Activated effector memory CD4-positive, alpha-beta T cell treated with anti-CD3 and anti-CD28 coated beads, Interleukin-2, amount 50 U/mL, for 16 hours (primary cell): ENCODE data around the gene RBP4.

Experiments
- DNase-seq: peaks from one replicate; pipeline ENCODE4 v3.0.0-alpha.2; 2020

Gene RBP4

DNA sequence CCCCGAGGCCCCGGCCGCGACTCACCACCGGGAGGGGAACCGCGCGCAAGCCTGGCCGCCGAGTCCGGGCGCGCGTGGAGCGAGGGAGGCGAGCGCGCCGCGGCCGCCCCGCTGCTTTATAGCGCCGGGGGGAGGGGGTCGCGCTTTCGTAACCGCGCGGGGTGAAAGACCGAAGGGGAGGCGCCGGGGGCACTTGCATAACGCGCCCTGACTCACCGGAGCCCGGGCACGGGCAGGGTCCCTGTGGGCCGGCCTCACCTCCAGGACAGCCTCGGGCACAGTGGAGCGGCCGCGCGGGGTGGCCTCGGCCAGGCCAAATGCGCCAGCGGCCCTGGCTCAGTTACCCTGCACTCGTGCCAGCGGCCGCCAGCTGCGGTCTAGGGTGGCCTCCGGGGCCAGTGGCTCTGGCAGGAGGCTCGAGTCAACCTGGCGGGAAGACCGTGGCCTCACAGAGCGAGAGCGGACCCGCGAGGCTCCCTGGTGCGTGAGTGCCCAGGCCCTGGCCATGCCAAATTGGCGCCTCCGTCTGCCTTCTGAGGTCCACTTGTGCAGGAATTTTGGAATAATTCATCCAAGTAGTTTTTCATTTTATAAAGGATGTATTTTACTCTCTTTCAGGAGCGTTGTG, at the start of gene RBP4:
Gene RBP4 (minus strand): TSS at position 90 of the 628 bp plus-strand sequence. CDS start 207 bp downstream, outside the sequence.
- no peak for DNase-seq

DNA sequence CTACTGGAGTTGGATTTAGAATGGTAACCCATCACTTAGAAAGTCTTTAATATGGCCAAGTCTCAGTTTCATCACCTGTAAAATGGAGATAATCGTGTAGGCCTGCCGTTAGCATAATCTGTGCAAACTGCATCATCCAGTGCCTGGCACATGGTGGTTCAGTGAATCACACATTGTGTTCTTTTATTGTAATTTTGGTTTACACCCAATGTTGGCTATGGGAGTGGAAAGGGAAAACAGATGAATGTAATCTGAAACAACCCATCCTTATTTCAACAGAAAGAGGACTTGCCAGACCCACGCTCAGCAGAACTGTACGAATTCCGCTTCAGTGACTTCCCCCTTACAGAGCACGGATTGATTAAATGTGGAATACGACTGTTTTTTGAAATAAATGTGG, 38.8 kb upstream of the RBP4 start:
- no peak for DNase-seq

DNA sequence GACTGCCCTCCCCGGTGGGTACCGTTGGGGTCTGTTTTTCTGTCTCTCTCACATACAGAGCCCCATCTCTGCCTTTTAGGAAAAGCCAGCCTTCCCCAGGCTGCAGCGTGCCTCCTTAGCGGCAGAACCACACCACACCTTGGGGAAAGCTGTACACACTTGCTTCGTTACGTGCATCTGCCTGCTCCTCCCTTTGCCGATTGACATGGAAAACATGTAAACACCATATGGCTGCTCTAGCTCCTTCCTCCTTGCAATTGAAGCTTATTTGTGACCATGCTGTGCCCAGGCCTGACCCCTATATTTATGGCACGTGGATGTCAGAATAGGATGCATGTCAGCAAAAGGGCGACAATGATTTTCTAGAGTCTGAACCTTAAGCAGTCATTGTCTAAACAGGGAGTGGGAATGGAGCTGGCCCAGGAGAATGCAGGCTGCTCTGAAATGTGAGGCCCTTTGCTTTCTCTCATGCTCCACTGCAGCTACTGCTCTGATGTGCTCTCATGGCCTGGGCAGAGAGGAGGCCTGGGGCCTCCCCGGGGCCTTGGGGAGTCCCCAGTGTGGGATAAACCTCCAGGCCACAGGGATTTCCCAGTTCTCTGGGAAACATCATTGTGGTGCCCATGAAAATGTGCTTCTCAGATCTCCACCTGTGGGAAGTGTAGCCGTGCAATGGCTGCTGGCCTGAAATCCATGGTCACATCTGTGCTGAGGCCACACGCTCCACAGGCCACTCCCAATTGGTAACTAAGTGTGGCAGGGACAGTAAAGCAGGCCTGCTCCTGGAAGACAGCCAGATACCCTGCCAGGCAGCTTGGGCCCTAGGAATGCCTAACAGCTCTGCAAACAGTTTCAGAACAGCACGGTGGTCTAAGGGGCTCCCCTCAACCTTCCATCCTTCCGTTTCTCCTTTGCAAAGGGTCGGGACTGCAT, 29.9 kb upstream of the RBP4 start:
- no peak for DNase-seq

DNA sequence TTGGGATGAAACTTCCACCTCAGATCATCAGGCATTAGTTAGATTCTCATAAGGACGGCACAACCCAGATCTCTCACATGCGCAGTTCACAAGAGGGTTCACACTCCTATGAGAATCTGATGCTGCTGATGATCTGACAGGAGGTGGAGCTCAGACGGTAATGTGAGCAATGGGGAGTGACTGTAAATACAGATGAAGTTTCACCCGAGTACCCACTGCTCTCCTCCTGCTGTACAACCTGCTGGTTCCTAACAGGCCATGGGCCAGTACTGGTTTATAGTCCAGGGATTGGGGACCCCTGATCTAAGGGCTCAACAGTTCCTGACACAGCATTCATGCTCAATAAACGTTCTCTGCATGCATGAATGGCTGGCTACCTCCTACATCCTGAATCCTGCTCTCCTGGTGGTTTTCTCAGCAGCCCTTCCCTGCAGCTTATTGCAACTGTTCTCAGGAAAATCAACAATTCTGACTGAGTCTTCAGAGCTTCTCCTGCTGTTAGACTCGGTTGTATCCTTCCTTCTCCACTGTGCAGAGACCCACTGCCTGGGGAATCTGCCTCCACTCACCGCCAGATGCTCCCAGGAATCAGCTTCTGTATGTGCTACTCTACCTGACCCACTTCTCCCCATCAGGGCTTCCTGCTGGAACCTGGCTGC, 28.7 kb upstream of the RBP4 start:
- no peak for DNase-seq

DNA sequence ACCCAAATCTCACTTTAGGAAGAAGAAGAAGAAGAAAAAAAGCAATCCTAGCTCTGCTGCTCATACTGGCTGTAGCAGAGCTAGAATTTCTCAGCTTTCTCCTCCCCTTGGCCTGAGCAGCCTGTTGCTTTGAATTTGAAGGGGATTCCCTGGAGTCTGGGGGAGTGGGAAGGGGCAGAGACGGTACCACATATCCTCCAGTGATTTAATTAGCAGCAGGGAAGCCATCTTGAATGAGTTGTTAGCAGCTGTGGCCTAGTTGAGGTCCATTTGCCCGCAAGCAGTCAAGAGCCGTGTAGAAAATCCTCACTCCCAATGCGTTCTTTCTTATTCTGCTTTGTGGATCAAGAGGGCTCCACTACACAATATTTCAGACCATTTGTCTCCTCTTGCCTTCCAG, 27.8 kb upstream of the RBP4 start:
- no peak for DNase-seq

DNA sequence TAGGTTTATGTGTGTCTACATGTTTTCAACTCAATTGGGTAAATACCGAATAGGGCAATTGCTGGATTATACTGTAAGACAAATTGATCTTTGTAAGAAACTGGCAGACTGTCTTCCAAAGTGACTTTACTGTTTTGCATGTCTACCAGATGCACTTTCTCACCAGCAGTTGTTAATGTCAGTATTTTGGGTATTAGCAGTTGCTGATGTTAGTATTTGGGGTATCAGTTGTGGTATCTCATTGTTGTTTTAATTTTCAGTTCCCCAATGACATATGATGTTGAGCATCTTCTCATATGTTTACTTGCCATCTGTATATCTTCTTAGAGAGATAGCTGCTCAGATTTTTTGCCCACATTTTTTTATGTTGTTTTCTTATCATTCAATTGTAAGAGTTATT, 21.9 kb upstream of the RBP4 start:
- no peak for DNase-seq

DNA sequence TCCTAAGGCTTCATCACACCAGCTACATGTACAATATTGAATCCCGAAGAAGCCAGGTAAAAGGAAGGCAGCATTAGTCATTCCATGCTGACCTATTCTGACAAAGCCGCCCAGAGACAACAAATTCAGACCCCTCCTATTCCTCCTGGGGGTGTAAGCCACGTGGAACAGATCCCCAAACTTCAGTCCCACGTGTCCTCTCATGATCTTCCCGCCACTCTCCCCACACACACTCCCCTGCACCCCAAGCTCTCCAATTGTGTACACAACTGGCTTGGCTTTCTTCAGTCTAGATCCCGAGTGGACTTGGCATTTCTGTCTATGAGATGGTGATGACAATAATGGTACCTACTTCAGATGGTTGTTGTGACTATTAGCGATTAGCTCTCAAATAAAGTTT, 19.9 kb upstream of the RBP4 start:
- no peak for DNase-seq

DNA sequence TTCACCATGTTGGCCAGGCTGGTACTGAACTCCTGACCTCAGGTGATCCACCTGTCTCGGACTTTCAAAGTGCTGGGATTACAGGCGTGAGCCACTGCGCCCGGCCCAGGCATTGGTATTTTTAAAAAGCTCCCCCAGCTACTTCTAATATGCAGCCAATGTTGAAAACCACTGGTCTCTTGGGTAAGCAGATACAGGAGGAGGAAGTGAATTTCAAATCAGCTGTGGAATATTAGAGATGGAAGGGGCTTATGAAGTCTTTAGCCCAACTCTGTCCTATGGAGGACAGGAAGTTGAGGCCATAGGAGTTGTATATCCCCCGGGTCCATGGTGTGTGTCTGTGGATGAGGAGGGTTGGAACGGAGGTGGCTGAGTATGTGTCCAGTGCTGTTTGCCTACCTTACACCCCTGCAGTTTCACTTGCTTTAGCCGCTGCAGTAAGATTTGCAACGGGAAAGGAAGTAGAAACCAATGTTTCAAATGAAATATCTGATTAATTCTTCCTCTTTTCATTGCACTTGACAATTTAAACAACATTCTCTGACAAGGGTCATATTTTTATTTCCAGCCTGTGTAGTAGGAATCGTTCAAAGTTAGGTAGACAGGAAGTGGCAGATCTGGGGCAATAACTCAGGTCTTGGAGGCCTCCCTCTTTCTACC, 14.7 kb upstream of the RBP4 start:
- no peak for DNase-seq

DNA sequence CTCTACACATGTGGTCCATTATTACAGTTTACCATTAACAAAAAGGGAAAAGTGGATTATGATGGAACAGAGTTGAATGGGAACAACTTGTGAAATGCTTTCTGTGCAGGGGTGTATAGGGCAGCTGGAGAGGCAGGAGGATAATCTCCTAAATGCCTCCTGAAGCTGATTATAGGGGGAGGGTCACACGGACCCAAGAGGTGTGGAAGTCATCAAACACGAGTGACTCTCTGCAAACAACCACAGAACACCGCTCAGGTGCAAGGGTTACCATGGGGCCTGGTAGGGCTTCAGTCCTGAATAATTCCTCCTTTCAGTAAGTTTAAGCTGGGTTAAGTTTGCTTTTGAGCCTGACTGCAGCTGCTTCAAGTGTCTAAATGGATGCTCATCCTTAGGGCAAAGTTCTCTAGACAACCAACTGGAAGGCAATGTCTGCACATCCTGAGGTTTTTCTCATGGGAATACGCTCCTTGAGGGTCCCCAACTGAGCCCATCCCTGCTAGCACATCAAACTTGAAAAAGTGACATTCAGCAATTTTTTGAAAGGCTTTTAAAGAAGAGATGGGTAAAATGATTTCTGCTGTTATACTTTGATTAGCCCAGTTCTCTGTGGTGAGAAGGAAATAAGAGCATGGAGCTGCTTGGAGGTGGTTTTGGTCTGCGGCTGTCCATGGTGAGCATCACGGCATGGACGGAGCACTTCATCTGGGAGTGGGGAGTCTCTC, 13.2 kb upstream of the RBP4 start:
- no peak for DNase-seq

DNA sequence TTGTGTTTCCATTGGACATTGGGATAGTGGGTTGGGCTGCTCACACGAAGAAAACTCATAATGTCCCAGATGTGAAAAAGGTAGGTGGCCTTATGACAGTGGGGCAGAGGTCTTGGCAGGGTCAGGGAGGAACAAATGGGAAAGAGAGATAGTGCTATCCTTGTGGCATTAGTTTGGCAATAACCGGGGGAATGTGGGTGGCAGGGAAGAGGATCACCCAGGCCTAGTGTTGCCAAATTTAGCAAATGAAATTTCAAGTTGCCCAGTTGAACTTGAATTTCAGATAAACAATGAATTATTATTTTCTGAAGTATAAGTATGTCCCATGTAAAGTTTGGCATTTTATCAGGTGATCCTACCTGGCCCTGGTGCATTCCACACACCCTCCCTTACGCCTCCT, 12.1 kb upstream of the RBP4 start:
- DNase-seq: no peak

DNA sequence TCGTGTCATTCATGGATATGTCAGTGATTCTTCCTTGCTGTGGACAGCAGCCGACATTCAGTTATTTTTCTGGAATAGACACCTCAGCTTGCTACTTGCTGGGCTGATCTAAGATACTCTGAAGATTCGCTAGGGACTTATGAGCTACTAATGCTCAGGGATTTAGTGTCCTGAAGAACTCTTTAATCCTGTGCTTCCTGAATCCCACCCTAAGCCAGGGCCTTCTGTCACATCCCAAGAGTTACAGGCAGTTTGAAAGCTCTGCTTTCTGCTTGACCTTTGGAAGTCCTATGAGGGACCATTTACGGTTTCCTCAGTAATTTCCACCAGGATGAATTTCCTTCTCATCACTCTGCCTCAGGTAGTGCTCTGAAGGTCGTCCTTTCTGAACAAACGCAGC, 11.3 kb upstream of the RBP4 start, which contains the start of gene PDE6C:
Gene PDE6C (plus strand): TSS at position 227 of the 400 bp plus-strand sequence. CDS start 189 bp downstream, outside the sequence.
- DNase-seq: no peak

DNA sequence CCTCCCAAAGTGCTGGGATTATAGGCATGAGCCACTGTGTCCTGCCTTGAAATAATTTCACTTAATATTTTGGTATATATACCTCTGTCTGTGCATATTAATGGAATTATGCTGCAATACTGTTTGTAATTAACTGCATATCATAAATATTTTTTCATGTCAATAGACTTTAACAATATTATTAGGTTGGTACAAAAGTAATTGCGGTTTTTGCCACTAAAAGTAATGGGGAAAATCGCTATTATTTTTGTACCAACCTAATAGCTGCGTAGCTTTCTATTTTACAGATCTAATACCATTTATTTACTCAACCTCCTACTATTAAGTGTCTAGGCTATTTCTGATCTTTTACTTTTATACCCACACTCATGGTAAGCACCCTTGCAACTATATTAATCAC, 7.4 kb upstream of the RBP4 start:
- no peak for DNase-seq

DNA sequence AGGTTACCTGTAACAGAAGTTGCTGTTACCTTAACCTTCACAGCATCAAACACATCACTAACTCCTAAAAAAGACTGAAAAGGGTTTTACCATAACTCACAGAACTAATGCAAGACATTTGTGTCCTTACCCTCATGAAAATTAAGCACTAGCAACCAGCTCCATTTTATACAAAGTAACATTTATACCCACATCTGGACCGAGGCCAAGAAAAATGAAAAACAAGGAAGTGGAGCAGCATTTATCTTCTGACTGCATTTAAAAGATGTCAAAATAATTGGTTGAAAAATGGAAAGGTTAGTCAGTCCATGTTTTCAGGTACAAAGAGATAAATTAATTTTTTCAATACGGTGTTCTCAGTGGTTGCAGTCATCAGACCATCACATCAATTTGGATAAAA, 3.1 kb upstream of the RBP4 start:
- DNase-seq: no peak

DNA sequence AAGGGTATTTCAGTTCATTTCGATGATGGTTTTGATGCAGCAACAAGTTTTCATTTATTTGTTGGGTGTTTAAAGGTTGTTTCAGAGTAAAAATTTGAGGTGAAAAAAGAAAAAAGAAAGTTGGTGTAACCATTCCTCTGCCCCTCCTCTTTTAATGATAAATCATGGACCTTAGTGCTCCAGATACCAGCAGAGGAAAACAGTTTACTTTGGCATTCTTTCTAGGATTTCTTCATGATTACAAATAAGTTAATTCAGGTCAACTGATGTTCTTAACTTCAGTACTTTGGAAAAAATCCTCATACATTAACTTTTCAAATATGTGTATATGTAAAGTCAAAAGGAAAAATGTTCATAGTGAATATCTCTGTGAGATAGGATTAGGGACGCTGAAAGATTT, 2.0 kb upstream of the RBP4 start:
- no peak for DNase-seq

DNA sequence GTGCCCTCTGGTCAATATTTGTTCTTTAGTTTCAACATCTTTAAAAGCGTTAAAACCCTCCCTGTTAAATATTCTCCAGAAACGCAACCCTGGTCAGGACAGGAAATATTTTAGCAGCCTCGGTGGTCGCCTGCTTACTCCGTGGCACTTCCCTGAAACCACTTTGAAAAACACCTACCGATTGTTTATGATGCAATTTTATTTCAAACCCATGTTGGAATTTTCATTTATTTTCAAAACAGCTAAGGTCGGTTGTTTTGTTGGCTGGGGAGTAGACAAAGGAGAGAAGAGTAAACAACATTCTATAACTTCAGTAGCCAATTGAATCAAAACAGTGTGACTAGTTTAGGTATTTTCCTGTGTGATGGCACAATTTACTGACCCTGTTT, 733 bp upstream of the RBP4 start:
- no peak for DNase-seq

DNA sequence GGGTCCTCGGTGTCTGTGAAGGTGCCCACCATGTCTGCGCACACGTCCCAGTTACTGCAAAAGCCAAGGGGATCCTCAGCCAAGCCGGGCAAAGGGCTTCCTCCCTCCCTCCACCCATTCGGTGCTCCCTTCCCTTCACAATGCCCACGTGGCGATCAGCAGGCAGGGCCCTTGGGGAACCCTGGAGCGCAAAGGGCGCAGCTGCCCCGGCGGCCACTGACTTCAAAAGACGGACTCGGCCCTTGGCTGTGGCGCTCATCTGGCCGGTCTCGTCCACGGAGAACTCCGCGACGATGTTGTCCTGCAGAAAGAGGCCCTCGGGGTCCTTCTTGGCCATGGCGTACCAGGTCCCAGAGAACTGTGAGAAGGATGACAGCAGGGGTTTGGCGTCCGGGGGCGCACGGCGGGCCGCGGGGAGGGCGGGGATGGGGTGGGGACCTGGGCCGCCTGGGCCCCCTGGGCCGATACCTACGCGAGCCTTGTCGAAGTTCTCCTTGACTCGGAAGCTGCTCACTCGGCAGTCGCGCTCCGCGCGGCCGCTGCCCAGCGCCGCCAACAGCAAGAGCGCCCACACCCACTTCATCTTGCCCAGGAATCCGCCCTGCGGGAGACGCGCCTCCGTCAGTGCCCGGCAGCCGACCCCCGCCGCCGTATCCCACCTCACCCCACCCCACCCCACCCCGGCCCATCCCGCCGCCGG, 439 bp downstream of the RBP4 start:
- no peak for DNase-seq

DNA sequence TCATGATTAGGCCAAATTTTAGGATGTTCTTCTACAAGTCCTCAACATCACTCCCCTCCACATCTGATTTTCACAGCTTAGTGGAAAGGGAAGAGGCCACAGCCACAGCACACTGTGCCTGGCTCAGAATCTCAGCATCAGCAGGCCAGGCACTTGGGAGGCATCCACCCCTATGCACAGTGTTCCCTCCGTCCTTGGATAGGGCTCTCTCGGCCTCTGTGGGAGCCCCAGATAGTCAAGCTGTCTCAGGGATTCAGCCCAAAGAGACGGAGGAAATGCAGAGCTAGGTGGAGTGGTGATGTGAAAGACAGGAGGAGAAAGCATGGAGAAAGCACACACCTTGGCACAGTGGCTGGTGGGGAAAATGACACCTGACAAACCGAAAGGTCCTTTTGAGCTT, 1.3 kb downstream of the RBP4 start:
- DNase-seq: no peak

DNA sequence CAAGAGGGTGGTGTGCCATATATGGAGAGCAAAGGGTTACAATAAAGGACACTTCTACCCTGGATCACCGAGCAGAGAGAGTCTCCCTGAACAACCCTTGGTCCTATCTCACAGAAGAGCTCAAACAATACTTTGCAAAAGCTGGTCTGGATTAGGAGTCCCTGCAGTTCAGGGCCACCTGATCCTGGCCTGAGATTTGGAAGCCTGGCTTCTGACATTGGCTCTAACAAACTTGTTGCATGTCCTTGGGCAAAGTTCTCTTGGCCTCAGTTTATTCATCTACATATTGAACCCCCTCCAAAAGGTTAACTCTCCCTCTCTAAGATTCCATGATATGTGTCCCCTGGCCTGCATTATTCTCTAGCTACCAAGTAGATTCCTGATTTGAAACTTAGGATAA, 1.7 kb downstream of the RBP4 start:
- no peak for DNase-seq

DNA sequence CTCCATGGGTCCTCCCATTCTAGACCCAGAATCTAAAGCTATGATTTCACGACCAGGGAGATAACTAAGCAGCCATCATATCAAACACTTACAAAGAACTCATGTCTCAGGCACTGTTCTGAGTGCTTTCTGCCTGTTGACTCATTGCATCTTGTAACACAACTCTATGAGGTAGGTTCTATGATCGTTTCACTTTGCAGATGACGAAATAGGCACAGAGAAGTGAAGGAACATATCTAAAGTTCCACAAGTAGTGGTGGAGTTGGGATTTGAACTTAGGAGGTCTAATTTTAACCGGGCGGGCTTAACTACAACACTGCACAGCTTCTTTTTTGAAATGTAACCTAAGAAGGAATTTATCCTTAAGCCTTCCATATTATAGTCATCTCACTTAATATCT, 2.9 kb downstream of the RBP4 start:
- DNase-seq: no peak

DNA sequence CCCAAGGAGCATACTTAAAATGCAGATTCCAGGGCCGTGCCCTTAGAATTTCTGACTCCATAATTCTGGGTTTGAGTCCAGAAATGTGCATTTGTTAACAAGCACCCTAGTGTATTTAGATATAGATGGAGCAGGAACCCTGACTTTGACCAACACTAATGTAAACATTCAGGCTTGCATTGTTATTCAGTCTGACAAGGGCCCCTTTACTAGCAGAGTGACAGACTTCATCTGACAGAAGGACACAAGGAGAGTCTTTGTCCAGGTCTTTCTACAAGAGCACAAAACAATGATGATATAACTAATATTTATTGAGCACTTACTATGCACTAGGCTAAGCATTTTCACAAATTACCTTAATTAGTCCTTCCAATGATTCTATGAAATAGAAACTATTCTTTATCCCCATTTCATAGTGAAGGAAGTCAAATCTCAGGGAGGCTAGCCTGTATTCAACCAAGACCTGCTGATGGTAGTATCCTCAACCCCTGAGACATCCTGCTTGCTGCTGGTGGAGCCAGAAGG, 3.9 kb downstream of the RBP4 start:
- no peak for DNase-seq

DNA sequence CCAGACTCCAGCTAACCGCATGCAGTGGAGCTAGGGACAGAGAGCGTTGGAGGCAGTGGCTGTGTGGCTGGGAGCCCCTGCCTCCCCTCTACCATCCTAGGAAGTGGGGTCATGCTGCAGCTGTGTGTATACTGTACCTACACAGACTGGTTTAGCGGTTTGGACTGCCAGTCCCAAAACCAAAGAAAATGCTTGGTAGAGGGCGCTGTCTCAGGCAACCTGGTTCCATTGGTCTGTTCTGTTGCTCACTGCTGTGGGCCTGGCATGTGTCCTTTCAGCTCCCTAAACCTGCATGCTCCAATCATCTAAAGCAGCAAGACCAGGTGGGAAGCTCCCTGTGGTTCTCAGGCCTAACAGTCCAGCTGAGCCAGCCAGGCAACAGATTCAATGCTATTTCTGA, 4.5 kb downstream of the RBP4 start:
- DNase-seq: no peak
